Colonic mucosa (tissue), 4 donors: ENCODE measurements around the gene ENDOU. TPM values are rescaled to one million over a fixed set of nuclear protein-coding genes. Genes with fewer than 3 reads are reported as not detected.

Experiments
- DNase-seq: peaks from one replicate; pipeline ENCODE4 v3.0.0-alpha.2; 2020
- H3K27ac ChIP-seq: fragments of 200-600 bp; one replicate; pipeline ENCODE4 v1.8.0; 2021
- H3K27me3 ChIP-seq: fragments of 200-600 bp; one replicate; pipeline ENCODE4 v1.8.0; 2021
- H3K36me3 ChIP-seq: fragments of 200-600 bp; one replicate; pipeline ENCODE4 v1.8.0; 2021
- H3K4me1 ChIP-seq: fragments of 200-600 bp; one replicate; pipeline ENCODE4 v1.8.0; 2021; ENCODE audit warnings: mild to moderate bottlenecking
- H3K4me3 ChIP-seq: fragments of 200-600 bp; one replicate; pipeline ENCODE4 v1.8.0; 2021
- H3K9ac ChIP-seq, 2 donors: one replicate each; pipeline ENCODE4 v1.7.0; 2013; ENCODE audit warnings: control low read depth in 2 of 2, low read depth in 2 of 2, low read length in 2 of 2
- H3K9me3 ChIP-seq: fragments of 200-600 bp; one replicate; pipeline ENCODE4 v1.8.0; 2021
- intact Hi-C: fragments of 100-400 bp; cut with DNase I; formaldehyde crosslinking; loops from one replicate; pipeline ENCODE4 v1.14.1; 2022
- total RNA-seq, 2 donors: library from RNA; stranded (reverse); fragmentation: NEBNext Ultra II Directional in 1 of 2; extraction: Animal tissue kit (Norgen Biotek cat#: 25700) in 1 of 2; gene quantifications; one replicate each; pipeline ENCODE4 v1.2.1, GENCODE V29; 2021
- TF ChIP-seq, protein P1 (sequence below): fragments of 200-600 bp; IDR thresholded peaks from one replicate; pipeline ENCODE4 v1.8.0; 2022; ENCODE audit warnings: antibody characterized with exemption, mild to moderate bottlenecking
- donor health status: healthy.
- donor health status: DM: no; HTN: no; CAD: no.
- donor health status: DM: no; HTN: no; CAD: no.

Gene ENDOU
- total RNA-seq, 2 donors from 2014 or later: not detected

DNA sequence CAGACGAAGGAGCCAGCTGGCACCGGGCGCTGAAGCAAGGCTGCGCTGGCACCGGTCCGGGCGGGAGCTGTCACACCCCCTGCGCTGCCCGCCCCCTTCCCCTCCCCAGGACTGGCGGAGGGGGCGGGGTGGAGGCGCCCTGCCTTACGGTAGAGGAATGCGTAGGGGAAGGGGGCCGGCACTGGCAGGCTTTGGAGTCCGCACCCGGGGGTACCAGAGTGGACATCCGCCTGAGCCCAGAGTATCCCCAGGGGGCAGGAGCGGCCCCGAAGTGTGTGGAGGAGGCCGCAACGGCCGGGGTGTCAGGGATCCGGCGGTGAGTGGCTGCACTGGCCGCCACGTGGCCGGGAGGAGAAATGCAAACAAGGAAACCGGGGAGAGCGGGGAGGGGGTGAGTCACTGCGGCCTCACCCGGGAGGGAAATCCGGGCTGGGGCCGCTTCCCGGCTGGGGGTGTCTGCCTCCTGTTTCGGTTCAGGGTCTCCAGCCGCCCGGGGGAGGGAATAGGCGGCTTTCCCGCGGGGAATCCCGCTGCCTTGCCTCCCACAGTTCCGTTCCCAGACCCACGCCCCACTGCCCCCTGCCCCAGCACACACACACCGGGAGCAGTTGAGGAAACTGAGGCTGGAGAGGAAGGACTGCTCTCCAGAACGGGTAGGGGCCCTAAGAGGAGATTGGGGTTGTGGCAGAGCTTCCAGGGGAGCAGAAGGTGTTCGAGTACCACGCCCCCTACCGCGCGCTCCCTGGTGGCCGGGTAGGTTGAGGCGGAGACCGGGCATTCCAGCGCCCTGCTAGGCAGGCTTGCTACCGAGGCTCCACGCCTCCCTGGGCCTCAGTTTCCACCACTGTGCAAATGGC, 33.8 kb upstream of the ENDOU start, which contains the start of gene RAPGEF3:
Gene RAPGEF3 (minus strand): TSS at position 47 of the 857 bp plus-strand sequence. CDS start 324 bp downstream, outside the sequence.
- H3K27me3 ChIP-seq: no peaks in the 10 kb centered on the region
- intact Hi-C loops: no loop called here
- H3K9ac ChIP-seq: peak within 1 kb of the TSS; percentile 72 to 81
- peaks cover 18% of the 10 kb centered on the region for H3K4me1 ChIP-seq
- H3K4me3 ChIP-seq: peak within 1 kb of the TSS; percentile 61
- H3K36me3 ChIP-seq: no peaks in the 10 kb centered on the region
- TF ChIP-seq, protein P1, sequence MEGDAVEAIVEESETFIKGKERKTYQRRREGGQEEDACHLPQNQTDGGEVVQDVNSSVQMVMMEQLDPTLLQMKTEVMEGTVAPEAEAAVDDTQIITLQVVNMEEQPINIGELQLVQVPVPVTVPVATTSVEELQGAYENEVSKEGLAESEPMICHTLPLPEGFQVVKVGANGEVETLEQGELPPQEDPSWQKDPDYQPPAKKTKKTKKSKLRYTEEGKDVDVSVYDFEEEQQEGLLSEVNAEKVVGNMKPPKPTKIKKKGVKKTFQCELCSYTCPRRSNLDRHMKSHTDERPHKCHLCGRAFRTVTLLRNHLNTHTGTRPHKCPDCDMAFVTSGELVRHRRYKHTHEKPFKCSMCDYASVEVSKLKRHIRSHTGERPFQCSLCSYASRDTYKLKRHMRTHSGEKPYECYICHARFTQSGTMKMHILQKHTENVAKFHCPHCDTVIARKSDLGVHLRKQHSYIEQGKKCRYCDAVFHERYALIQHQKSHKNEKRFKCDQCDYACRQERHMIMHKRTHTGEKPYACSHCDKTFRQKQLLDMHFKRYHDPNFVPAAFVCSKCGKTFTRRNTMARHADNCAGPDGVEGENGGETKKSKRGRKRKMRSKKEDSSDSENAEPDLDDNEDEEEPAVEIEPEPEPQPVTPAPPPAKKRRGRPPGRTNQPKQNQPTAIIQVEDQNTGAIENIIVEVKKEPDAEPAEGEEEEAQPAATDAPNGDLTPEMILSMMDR: peak; percentile 42
- peak; percentile 89 for DNase-seq
- no peaks in the 10 kb centered on the region for H3K9me3 ChIP-seq
- H3K27ac ChIP-seq: peak within 1 kb of the TSS; percentile 54

DNA sequence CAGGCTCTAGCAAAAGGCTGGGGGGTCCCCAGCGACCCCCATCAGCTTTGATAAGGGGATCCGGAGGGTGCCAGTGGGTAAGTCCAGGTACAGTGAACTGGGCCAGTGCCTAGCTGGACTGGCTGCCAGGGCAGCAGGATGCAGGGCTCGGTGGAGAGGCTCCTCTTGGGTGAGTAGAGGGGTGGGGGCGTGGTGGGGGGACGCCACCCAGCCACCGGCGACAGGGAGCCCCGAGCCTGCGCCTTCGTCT, 33.2 kb upstream of the ENDOU start:
- intact Hi-C loops: no loop called here

DNA sequence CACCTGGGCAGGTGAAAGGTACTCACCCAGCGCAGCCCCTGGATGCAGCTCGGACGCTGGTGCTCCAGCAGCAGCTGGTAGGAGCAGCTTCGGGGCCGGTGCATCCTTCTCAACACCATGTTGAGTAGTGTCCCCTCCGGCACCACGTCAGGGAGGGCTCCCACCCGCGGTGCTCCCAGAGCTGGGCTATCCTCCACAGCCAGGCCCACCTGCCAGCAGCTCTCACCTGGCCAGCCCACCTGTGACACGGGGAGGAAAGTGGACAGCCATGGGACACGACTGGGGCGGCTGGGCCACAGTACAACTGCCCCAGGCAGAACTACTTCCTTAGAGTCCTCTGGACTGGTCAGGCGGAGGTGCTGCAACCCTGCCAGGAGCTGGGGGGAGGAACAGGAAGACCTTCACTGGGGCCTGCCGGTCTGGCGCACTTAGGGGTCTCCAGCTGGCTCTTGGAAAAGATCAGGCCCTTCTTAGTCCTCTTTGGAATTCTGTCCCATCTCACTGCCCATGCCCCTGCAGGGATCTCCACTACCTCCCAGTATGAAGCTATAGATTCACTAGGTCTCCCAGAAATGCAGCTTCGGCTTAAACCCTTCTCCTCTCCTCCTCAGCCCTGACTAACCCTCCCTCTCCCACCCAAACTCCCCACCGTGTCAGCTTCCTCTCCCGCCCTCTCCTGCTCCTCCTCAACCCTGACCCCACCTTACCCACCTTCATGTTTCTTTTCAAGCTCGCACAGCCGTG, 32.7 kb upstream of the ENDOU start:
- Histone ChIP-seq H3K9ac (peak overlapping the region; percentile 72 to 81), H3K9me3 (no peaks in the 10 kb centered on the region), H3K36me3 (no peaks in the 10 kb centered on the region), H3K4me3 (peak overlapping the region; percentile 61), H3K27ac (peak overlapping the region; percentile 54), H3K27me3 (no peaks in the 10 kb centered on the region), H3K4me1 (peaks cover 26% of the 10 kb centered on the region)
- intact Hi-C loops: no loop called here
- DNase-seq: no peak
- TF ChIP-seq, protein P1: no peak

More for the DNA sequence above, 33.2 kb upstream of the ENDOU start:
- Histone ChIP-seq H3K27me3 (no peaks in the 10 kb centered on the region), H3K27ac (peak overlapping the region; percentile 54), H3K36me3 (no peaks in the 10 kb centered on the region), H3K9me3 (no peaks in the 10 kb centered on the region), H3K4me1 (peaks cover 22% of the 10 kb centered on the region), H3K9ac (peak overlapping the region; percentile 72 to 81), H3K4me3 (peak overlapping the region; percentile 61)
- TF ChIP-seq, protein P1: no peak
- DNase-seq: no peak

DNA sequence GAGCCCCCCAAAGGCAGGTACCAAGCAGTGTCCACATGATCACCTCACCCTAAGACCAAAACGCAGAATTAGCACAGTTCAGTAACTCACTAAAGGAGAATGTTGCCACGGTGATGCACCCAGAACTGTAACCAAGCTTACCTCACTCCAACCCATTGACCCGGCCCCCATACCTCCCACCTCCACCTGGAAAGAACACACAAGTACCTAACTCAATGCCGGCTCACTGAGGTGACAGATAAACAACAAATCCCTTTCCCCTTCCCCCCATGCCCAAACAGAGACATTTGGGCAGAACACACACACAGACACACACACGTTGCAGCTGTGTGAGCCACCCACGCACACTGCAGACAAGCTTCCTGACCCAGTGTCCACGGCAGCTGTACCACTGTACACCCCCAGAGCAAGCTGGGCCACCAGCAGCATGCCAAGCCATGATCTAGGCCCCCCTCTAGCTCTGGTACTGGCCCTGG, 32.1 kb upstream of the ENDOU start:
- Histone ChIP-seq H3K9me3 (no peaks in the 10 kb centered on the region), H3K27me3 (no peaks in the 10 kb centered on the region), H3K27ac (peak overlapping the region; percentile 54), H3K4me1 (peaks cover 27% of the 10 kb centered on the region), H3K36me3 (no peaks in the 10 kb centered on the region), H3K9ac (peak overlapping the region in 1 of 2 donors; percentile 81), H3K4me3 (peak overlapping the region; percentile 61)
- intact Hi-C loops: no loop called here
- TF ChIP-seq, protein P1: no peak
- no peak for DNase-seq

DNA sequence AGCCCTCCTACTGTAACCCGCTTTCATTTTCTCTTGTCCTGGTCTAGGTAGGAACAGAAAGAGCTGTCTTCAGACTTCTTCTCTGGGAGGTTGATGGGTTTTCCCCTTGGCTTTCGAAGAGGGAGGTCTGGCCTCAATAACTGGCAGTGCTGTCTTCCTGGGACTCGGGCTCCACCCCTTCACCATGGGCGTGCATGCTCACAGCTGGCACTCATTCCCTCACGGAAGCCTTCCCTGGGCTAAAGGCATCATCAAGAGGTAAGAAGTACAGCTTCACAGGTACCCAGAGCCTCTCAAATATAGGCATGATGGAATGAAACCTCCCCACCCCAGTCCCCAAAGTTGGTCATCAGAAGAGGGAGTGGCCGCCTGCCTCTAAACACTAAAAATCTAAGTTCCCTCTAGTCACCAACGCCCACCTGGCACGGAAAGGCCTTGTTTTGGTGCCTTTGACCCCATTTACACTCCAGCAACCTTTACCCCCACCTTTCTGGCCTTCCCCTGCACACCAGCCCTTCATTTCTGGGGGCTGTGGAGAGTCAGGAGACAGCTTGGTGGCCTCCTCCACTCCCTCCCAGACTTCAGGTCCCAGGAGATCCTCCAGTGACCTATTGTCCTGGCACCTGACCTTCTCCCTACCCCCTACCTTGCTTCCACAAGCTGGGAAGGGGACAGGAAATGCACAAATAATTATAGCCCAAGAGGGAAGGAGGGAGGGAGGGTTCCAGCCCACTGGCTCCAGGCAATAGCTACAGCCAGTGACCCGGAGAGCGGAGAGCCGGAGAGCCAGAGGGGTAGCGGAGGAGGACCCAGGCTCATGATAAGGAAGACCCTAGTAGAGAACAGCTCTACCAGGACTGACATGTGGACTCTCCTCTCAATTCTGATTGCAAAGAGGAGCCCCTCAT, 30.6 kb upstream of the ENDOU start:
- H3K4me3 ChIP-seq: no peak overlapping the region
- H3K27me3 ChIP-seq: no peaks in the 10 kb centered on the region
- DNase-seq: peak; percentile 83
- TF ChIP-seq, protein P1: no peak
- no peaks in the 10 kb centered on the region for H3K9me3 ChIP-seq
- H3K4me1 ChIP-seq: peaks cover 27% of the 10 kb centered on the region
- no peaks in the 10 kb centered on the region for H3K36me3 ChIP-seq
- peak overlapping the region; percentile 66 for H3K27ac ChIP-seq
- intact Hi-C loops: no loop called here
- H3K9ac ChIP-seq: peak overlapping the region in 1 of 2 donors; percentile 67
